ENCODE data around the gene ERRFI1.
"Not testable (repeated sequence)": the region's sequence is repeated elsewhere in the genome, so short reads cannot be mapped to it uniquely, and the experiment has no call there.

The ERRFI1 gene

GRCh38 chr1:8026153-8026975, at the start of gene ERRFI1:
Gene ERRFI1, minus strand, starts transcription at chr1:8026309. Its CDS starts 10,690 bp downstream, at chr1:8015619.
- peak; percentile 95 for DNase-seq

GRCh38 chr1:8075511-8076051, 49.5 kb upstream of the ERRFI1 start:
- no peak for DNase-seq

GRCh38 chr1:8073112-8073855, 47.2 kb upstream of the ERRFI1 start:
- no peak for DNase-seq

GRCh38 chr1:8070381-8070811, 44.3 kb upstream of the ERRFI1 start:
- no peak for DNase-seq

- not testable (repeated sequence) for DNase-seq
Observed at GRCh38 chr1:8069614-8070320, 43.7 kb upstream of the ERRFI1 start.

GRCh38 chr1:8065369-8065768, 39.3 kb upstream of the ERRFI1 start:
- DNase-seq, result no peak

- DNase-seq, result no peak
Observed at GRCh38 chr1:8063298-8064036, 37.4 kb upstream of the ERRFI1 start.

GRCh38 chr1:8062861-8063260, 36.8 kb upstream of the ERRFI1 start:
- DNase-seq, result no peak

- DNase-seq, result no peak
Observed at GRCh38 chr1:8061673-8062386, 35.7 kb upstream of the ERRFI1 start.

GRCh38 chr1:8061210-8061609, 35.1 kb upstream of the ERRFI1 start:
- DNase-seq, result no peak

GRCh38 chr1:8059161-8059622, 33.1 kb upstream of the ERRFI1 start:
- no peak for DNase-seq

- not testable (repeated sequence) for DNase-seq
Observed at GRCh38 chr1:8057779-8058178, 31.7 kb upstream of the ERRFI1 start.

GRCh38 chr1:8055973-8056372, 29.9 kb upstream of the ERRFI1 start:
- DNase-seq, result no peak

GRCh38 chr1:8053878-8054567, 27.9 kb upstream of the ERRFI1 start:
- DNase-seq, result no peak

GRCh38 chr1:8051650-8052049, 25.5 kb upstream of the ERRFI1 start:
- DNase-seq, result no peak

- DNase-seq, result not testable (repeated sequence)
Observed at GRCh38 chr1:8049229-8049628, 23.1 kb upstream of the ERRFI1 start.

GRCh38 chr1:8047686-8048445, 21.8 kb upstream of the ERRFI1 start:
- DNase-seq, result peak; percentile 76

GRCh38 chr1:8047112-8047511, 21.0 kb upstream of the ERRFI1 start:
- no peak for DNase-seq

GRCh38 chr1:8046391-8046790, 20.3 kb upstream of the ERRFI1 start:
- DNase-seq, result no peak

- no peak for DNase-seq
Observed at GRCh38 chr1:8043621-8044020, 17.5 kb upstream of the ERRFI1 start.
